H9 (cell line): Measurements from ENCODE around the gene SRL. TPM values are rescaled to one million over a fixed set of nuclear protein-coding genes. Genes with fewer than 3 reads are reported as not detected.

Experiments
- DNase-seq: peaks from one replicate; pipeline ENCODE4 v3.0.0-alpha.2; 2017
- H2AFZ ChIP-seq: one replicate; pipeline ENCODE4 v1.6.1; 2013; ENCODE audit warnings: mild to moderate bottlenecking, low read length, control low read depth, moderate library complexity
- H2AK5ac ChIP-seq: 2 replicates; pipeline ENCODE4 v1.6.1; 2013; ENCODE audit warnings: low read length, control low read depth, mixed read lengths; ENCODE audit not compliant: insufficient read length
- H2BK120ac ChIP-seq: one replicate; pipeline ENCODE4 v1.6.1; 2013; ENCODE audit warnings: low read depth, mild to moderate bottlenecking, low read length, control low read depth, inconsistent platforms; ENCODE audit not compliant: poor library complexity, severe bottlenecking
- H2BK12ac ChIP-seq: 2 replicates; pipeline ENCODE4 v1.6.1; 2013; ENCODE audit warnings: low read length, control low read depth, mixed read lengths, low read depth; ENCODE audit not compliant: insufficient read length
- H2BK15ac ChIP-seq: 2 replicates; pipeline ENCODE4 v1.6.1; 2013; ENCODE audit warnings: low read depth, low read length, control low read depth
- H2BK20ac ChIP-seq: one replicate; pipeline ENCODE4 v1.6.1; 2013; ENCODE audit warnings: low read depth, mild to moderate bottlenecking, low read length, control low read depth, inconsistent platforms; ENCODE audit not compliant: poor library complexity, severe bottlenecking
- H2BK5ac ChIP-seq: 2 replicates; pipeline ENCODE4 v1.6.1; 2013; ENCODE audit warnings: low read length, control low read depth, mixed read lengths; ENCODE audit not compliant: insufficient read length
- H3K14ac ChIP-seq: 2 replicates; pipeline ENCODE4 v1.6.1; 2013; ENCODE audit warnings: low read length, control low read depth; ENCODE audit not compliant: insufficient read depth
- H3K18ac ChIP-seq: 2 replicates; pipeline ENCODE4 v1.6.1; 2013; ENCODE audit warnings: low read depth, mild to moderate bottlenecking, mixed read lengths, low read length, control low read depth; ENCODE audit not compliant: insufficient read length
- H3K23ac ChIP-seq: 2 replicates; pipeline ENCODE4 v1.6.1; 2013; ENCODE audit warnings: low read length, control low read depth, mixed read lengths, low read depth; ENCODE audit not compliant: insufficient read length
- H3K23me2 ChIP-seq: 2 replicates; pipeline ENCODE4 v1.6.1; 2013; ENCODE audit warnings: low read depth, mild to moderate bottlenecking, mixed read lengths, low read length, control low read depth; ENCODE audit not compliant: insufficient read length, poor library complexity, severe bottlenecking
- H3K27ac ChIP-seq: 2 replicates; pipeline ENCODE4 v1.5.1; 2013; ENCODE audit warnings: low read length, control low read depth, mixed read lengths, low read depth; ENCODE audit not compliant: insufficient read length
- H3K27me3 ChIP-seq: 2 replicates; pipeline ENCODE4 v1.6.1; 2013; ENCODE audit warnings: low read length, control low read depth, inconsistent platforms; ENCODE audit not compliant: insufficient read depth
- H3K4ac ChIP-seq: 2 replicates; pipeline ENCODE4 v1.6.1; 2013; ENCODE audit warnings: low read depth, mild to moderate bottlenecking, control low read depth, inconsistent platforms, low read length, moderate library complexity
- H3K4me1 ChIP-seq: 2 replicates; pipeline ENCODE4 v1.6.1; 2013; ENCODE audit warnings: low read length, control low read depth, inconsistent platforms; ENCODE audit not compliant: insufficient read depth
- H3K4me2 ChIP-seq: 2 replicates; pipeline ENCODE4 v1.6.1; 2013; ENCODE audit warnings: low read length, control low read depth, mixed read lengths; ENCODE audit not compliant: insufficient read length, insufficient read depth
- H3K56ac ChIP-seq: 2 replicates; pipeline ENCODE4 v1.6.1; 2013; ENCODE audit warnings: low read depth, mild to moderate bottlenecking, mixed read lengths, low read length, control low read depth; ENCODE audit not compliant: insufficient read length
- H3K79me1 ChIP-seq: 2 replicates; pipeline ENCODE4 v1.6.1; 2013; ENCODE audit warnings: low read depth, mild to moderate bottlenecking, moderate library complexity, low read length, control low read depth, inconsistent platforms; ENCODE audit not compliant: insufficient read depth, poor library complexity, severe bottlenecking
- H3K79me2 ChIP-seq: 2 replicates; pipeline ENCODE4 v1.6.1; 2013; ENCODE audit warnings: low read length, control low read depth, inconsistent platforms; ENCODE audit not compliant: insufficient read depth
- H3K9ac ChIP-seq: 2 replicates; pipeline ENCODE4 v1.6.1; 2013; ENCODE audit warnings: low read length, control low read depth, mixed read lengths; ENCODE audit not compliant: insufficient read length; ENCODE audit errors: extremely low read depth
- H3K9me3 ChIP-seq: one replicate; pipeline ENCODE4 v1.6.1; 2013; ENCODE audit warnings: low read depth, low read length, inconsistent platforms; ENCODE audit not compliant: control insufficient read depth
- H3T11ph ChIP-seq: one replicate; pipeline ENCODE4 v1.6.1; 2013; ENCODE audit warnings: mild to moderate bottlenecking, low read length, control low read depth, inconsistent platforms
- H4K20me1 ChIP-seq: one replicate; pipeline ENCODE4 v1.6.1; 2013; ENCODE audit not compliant: control insufficient read depth, insufficient read length, insufficient read depth
- H4K5ac ChIP-seq: 2 replicates; pipeline ENCODE4 v1.6.1; 2013; ENCODE audit warnings: low read depth, mild to moderate bottlenecking, mixed read lengths, low read length, control low read depth; ENCODE audit not compliant: insufficient read length
- H4K8ac ChIP-seq: replicated peaks from 2 replicates; pipeline ENCODE4 v1.6.1; 2013; ENCODE audit warnings: low read length, control low read depth, mixed read lengths, low read depth; ENCODE audit not compliant: insufficient read length
- H4K91ac ChIP-seq: 2 replicates; pipeline ENCODE4 v1.6.1; 2013; ENCODE audit warnings: low read depth, mild to moderate bottlenecking, moderate library complexity, mixed read lengths, low read length, control low read depth; ENCODE audit not compliant: insufficient read length
- H3K27ac Mint-ChIP-seq, 3 experiments: 2 replicates in 2 of 3; 3 replicates in 1 of 3; pipeline ENCODE4 v1.8.0; 2020 to 2021; ENCODE audit warnings: mixed read lengths in 3 of 3, mild to moderate bottlenecking in 1 of 3, moderate library complexity in 1 of 3
- H3K27me3 Mint-ChIP-seq: 2 replicates; pipeline ENCODE4 v1.8.0; 2021; ENCODE audit warnings: low read depth, mild to moderate bottlenecking, moderate library complexity, mixed read lengths
- H3K36me3 Mint-ChIP-seq, 3 experiments: 2 replicates in 2 of 3; 3 replicates in 1 of 3; pipeline ENCODE4 v1.8.0; 2020 to 2021; ENCODE audit warnings: low read depth in 3 of 3, mixed read lengths in 3 of 3; ENCODE audit not compliant: insufficient read depth in 1 of 3
- H3K4me1 Mint-ChIP-seq, 2 experiments: 2 replicates each; pipeline ENCODE4 v1.8.0; 2020; ENCODE audit warnings: mixed read lengths in 2 of 2
- H3K4me3 Mint-ChIP-seq, 2 experiments: 2 replicates in 1 of 2; 3 replicates in 1 of 2; pipeline ENCODE4 v1.8.0; 2020 to 2021; ENCODE audit warnings: mild to moderate bottlenecking in 2 of 2, mixed read lengths in 2 of 2, moderate library complexity in 1 of 2
- H3K9me3 Mint-ChIP-seq, 2 experiments: 2 replicates in 1 of 2; 3 replicates in 1 of 2; pipeline ENCODE4 v1.8.0; 2020; ENCODE audit warnings: mild to moderate bottlenecking in 2 of 2, mixed read lengths in 2 of 2, moderate library complexity in 1 of 2
- WGBS: extraction: QIAGEN DNeasy Blood & Tissue Kit; methylation state at CpG from one replicate; pipeline ENCODE4 v1.1.7; 2013; ENCODE audit warnings: missing lambda C conversion rate, low lambda C conversion rate, mixed read lengths; ENCODE audit not compliant: insufficient read length; ENCODE audit errors: extremely low coverage; 5-methylcytosine and 5-hydroxymethylcytosine counted together
- total RNA-seq: library from RNA; stranded (reverse); gene quantifications from 2 replicates; pipeline ENCODE4 v1.2.1, GENCODE V29; 2021
- TF ChIP-seq, protein P1 (sequence below): fragments of 200-600 bp; sonication (generic); conservative IDR thresholded peaks from 3 replicates; pipeline ENCODE4 v1.8.0; 2021; ENCODE audit warnings: antibody characterized with exemption, mild to moderate bottlenecking

The SRL gene
- total RNA-seq, 1 experiment from 2014 or later, result not detected

DNA sequence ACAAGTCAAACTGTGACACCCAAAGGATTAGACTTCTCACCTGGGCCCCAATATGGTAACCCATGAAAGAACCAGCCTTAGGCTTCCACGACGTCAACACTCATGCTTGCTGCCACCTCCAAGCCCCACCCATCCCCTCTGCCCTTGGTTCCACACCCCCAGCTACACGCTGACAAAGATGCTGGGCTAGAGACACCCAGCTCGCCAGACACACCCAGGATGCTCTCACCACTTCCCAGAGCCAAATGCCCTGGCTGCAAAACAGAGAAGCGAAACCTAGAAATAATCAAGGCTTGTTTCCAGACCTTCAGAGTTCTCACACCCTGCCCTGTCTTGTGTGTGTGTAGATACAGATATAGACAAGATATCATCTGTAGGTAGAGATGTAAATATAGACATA is 99.6 kb downstream of the SRL start:
- no peak overlapping the region for H2BK20ac ChIP-seq
- Mint-ChIP-seq H3K36me3 (peaks cover 0 to 5% (median 5%) of the 10 kb centered on the region in 3 experiments; a peak in 2 of 7 replicates), H3K4me3 (no peak overlapping the region), H3K9me3 (no peaks in the 10 kb centered on the region; a peak in 2 of 5 replicates), H3K27ac (no peak overlapping the region), H3K27me3 (peaks cover 30% of the 10 kb centered on the region), H3K4me1 (peaks cover 0 to 11% of the 10 kb centered on the region in 2 experiments; a peak in 2 of 4 replicates)
- H4K91ac ChIP-seq, result no peak overlapping the region
- H2BK5ac ChIP-seq, result no peak overlapping the region
- no peaks in the 10 kb centered on the region for H3K79me2 ChIP-seq
- no peak overlapping the region for H2BK120ac ChIP-seq
- H3K4ac ChIP-seq, result no peak overlapping the region
- no peak for DNase-seq
- no peak overlapping the region for H4K8ac ChIP-seq
- no peak overlapping the region for H4K5ac ChIP-seq
- no peaks in the 10 kb centered on the region for H3K9me3 ChIP-seq
- H3K18ac ChIP-seq, result no peak overlapping the region
- no peaks in the 10 kb centered on the region for H3K23me2 ChIP-seq
- no peak overlapping the region for H2AFZ ChIP-seq
- no peak overlapping the region for H3K14ac ChIP-seq
- no peak overlapping the region for H3K4me2 ChIP-seq
- no peak overlapping the region for H3K27ac ChIP-seq
- no peaks in the 10 kb centered on the region for H4K20me1 ChIP-seq
- no peak overlapping the region for H2BK12ac ChIP-seq
- H3K56ac ChIP-seq, result no peak overlapping the region
- H3K79me1 ChIP-seq, result no peaks in the 10 kb centered on the region
- TF ChIP-seq, protein P1, sequence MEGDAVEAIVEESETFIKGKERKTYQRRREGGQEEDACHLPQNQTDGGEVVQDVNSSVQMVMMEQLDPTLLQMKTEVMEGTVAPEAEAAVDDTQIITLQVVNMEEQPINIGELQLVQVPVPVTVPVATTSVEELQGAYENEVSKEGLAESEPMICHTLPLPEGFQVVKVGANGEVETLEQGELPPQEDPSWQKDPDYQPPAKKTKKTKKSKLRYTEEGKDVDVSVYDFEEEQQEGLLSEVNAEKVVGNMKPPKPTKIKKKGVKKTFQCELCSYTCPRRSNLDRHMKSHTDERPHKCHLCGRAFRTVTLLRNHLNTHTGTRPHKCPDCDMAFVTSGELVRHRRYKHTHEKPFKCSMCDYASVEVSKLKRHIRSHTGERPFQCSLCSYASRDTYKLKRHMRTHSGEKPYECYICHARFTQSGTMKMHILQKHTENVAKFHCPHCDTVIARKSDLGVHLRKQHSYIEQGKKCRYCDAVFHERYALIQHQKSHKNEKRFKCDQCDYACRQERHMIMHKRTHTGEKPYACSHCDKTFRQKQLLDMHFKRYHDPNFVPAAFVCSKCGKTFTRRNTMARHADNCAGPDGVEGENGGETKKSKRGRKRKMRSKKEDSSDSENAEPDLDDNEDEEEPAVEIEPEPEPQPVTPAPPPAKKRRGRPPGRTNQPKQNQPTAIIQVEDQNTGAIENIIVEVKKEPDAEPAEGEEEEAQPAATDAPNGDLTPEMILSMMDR, result no peak
- H3K27me3 ChIP-seq, result no peaks in the 10 kb centered on the region
- no peak overlapping the region for H3K23ac ChIP-seq
- H3T11ph ChIP-seq, result no peak overlapping the region
- WGBS, result no CpG with 5 or more reads among the region's 5 CpGs
- H3K9ac ChIP-seq, result no peak overlapping the region
- H3K4me1 ChIP-seq, result no peaks in the 10 kb centered on the region; the same call in 1 of the 2 replicates
- H2AK5ac ChIP-seq, result no peak overlapping the region
- no peak overlapping the region for H2BK15ac ChIP-seq
